Stimulated activated CD4-positive, alpha-beta T cell treated with anti-CD3 and anti-CD28 coated beads, Interleukin-12 subunit alpha, Interleukin-12 subunit beta, amount 100 ng/mL, for 48 hours (primary cell): ENCODE data around the gene ATG7.
"Not testable (repeated sequence)": the region's sequence is repeated elsewhere in the genome, so short reads cannot be mapped to it uniquely, and the experiment has no call there.

ENCODE experiments used
- DNase-seq, 3 donors: peaks; one replicate each; pipeline ENCODE4 v3.0.0-alpha.2; 2020; ENCODE audit warnings: low read depth in 2 of 3, low spot score in 1 of 3

The ATG7 gene

GRCh38 chr3:11564577-11565001 is 292.4 kb downstream of the ATG7 start:
- DNase-seq = no peak

DNA sequence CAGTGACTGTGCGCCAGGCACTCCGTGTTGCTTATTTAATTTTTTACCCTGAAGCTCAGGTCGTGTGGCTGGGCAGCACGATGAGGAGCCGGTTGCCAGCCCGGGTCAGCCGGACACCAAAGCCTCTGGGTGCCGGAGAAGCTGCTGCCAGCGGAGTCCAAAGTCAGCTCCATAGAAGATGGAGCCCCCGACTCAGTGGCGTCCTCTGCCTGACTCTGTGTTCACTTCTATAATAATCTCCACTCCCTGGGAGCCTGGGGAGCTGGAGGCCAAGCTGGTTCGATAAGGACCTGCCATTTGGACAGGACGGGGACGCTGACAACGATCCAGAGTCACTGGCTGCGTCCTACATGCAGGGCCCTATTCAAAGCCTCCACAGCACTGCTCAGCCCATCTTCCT is 292.9 kb downstream of the ATG7 start:
- no peak for DNase-seq

- no peak for DNase-seq
Measured at GRCh38 chr3:11565492-11565891, 293.3 kb downstream of the ATG7 start.

- DNase-seq = no peak
Measured at GRCh38 chr3:11565932-11566331, 293.7 kb downstream of the ATG7 start.

GRCh38 chr3:11566478-11566877 is 294.3 kb downstream of the ATG7 start:
- DNase-seq = no peak

DNA sequence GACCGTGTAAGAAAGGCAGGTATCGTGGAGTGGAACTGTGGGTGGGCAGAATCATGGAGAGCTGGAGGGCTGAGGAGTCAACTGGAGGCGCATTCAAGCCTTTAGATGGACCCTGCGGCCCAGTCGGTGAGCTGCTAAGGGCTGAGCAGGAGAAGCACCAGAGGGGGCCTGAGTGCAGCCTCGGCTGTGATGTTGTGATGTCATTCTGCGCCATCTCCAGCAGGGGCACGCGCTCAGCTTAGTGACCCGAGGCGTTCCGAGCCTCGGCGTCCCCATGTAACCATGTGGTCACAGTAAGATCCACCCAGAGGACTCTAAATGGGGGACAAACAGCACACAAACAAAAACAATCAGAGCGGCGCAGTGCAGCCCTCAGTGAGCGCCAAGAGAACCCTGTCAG is 294.7 kb downstream of the ATG7 start:
- no peak for DNase-seq

- no peak for DNase-seq
Measured at GRCh38 chr3:11567516-11568467, 295.6 kb downstream of the ATG7 start.

DNA sequence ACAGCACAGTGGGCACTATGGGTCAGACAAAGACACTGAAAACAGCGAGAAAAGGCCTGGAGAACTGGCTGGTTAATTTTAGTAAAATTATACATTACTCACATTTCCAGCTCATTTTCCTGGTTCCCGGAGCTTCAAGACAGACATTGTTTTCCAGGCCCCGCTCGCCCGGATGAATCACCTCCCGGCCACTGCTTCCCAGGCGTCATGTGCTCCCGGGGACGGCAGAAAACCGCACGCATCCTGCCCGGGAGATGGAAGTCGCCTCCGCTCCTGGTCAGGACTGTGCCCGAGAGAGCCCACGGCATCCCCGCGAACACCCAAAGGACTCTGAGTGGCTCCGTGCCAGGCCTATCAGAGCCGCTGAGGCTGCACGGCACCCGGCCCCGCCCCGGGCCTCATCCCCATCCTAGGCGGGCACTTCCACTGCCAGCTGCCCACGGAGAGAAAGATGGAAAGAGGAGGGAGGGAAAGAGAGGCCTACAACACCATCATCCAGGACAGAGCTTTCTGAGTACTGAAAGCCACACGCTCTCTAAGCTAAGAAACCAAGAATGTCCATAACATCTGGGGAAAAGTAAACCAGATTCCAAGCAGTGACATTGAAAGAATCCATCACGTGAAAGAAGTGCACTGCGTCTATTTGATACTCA is 296.4 kb downstream of the ATG7 start:
- no peak for DNase-seq

DNA sequence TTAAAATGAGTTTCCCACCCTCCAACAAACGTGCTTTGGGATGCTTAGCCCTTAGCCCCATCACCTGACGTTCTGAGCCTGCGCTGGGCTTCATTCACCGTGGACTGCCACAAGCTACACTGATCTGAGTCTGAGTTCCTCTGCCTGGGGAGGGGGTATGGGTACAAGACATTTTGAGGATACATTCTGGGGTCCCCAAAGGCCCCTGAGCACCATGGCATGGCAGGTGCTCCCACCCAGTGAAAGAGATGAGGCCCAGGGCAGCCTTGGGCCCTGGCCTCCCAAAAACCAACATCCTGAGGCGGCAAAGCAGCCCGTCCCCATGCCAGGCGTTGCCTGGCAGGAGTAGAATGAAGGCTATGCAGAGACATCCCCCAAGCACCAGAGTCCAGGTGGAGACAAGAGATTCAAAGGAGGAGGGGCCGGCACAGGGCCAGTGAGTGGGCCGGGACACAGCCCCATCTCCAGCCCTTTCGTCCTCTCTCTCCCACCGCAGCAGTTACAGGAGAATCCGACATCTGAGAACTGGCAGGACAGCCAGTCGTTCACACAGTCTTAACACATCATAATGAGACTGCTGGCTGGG is 297.1 kb downstream of the ATG7 start:
- DNase-seq = no peak

DNA sequence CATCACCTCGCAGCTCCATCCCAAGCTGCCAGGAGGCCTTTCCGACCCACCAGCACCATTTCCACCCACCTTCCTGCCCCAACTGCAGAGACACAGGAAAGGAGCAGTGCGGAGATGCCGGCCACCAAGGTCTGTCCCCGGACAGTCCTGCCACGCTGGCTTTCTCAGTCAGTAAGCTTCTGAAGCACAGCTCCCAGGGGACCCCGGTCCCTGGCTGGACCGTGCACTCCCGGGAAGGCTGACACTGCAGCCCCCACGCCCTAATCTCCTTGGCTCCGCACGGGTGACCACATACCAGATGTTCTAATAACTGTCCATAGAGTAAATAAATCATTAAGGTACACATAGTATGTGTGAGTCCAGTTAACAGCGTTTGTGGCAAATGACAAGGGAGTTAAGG is 298.1 kb downstream of the ATG7 start:
- DNase-seq = no peak

GRCh38 chr3:11570789-11571495 is 298.7 kb downstream of the ATG7 start:
- DNase-seq = no peak

DNA sequence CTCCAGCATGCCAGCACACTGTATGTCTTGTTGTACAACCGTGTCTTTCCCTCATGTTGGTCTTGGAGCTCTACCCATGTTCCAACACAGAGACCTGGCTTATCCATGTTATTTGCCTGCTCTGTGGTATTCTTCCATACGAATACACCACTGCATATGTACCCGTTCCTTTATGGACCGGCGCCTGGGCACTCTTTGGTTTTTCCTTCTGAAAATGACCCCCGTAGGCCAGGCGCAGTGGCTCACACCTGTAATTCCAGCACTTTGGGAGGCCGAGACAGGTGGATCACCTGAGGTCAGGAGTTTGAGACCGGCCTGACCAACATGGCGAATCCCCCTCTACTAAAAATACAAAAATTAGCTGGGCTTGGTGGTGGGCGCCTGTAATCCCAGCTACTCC is 300.5 kb downstream of the ATG7 start:
- not testable (repeated sequence) for DNase-seq

GRCh38 chr3:11574981-11575669 is 302.9 kb downstream of the ATG7 start:
- DNase-seq = no peak

- DNase-seq = no peak
Measured at GRCh38 chr3:11575677-11576076, 303.5 kb downstream of the ATG7 start.

GRCh38 chr3:11576453-11576852 is 304.3 kb downstream of the ATG7 start:
- DNase-seq = no peak

DNA sequence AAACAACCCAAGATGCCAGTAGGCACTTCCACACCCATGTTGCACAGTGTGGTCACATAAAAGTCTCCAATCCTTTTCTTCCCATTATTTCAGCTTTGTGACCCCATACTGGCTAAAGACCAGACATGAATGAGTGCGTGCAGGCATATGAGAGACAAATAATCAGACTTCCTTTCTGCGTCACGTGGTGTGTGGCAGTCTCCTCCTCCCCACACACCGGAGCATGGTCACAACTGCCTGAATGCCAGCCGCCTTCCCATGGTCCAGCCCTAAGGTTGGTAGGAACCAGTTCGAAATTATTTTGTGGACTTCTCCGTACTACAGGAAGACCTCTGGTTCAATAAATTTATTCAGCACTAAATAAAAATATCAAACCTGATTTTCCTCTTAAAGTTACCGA is 306.0 kb downstream of the ATG7 start:
- DNase-seq = no peak

GRCh38 chr3:11580645-11581044 is 308.4 kb downstream of the ATG7 start:
- DNase-seq = no peak

GRCh38 chr3:11581237-11582190 is 309.3 kb downstream of the ATG7 start:
- no peak for DNase-seq

DNA sequence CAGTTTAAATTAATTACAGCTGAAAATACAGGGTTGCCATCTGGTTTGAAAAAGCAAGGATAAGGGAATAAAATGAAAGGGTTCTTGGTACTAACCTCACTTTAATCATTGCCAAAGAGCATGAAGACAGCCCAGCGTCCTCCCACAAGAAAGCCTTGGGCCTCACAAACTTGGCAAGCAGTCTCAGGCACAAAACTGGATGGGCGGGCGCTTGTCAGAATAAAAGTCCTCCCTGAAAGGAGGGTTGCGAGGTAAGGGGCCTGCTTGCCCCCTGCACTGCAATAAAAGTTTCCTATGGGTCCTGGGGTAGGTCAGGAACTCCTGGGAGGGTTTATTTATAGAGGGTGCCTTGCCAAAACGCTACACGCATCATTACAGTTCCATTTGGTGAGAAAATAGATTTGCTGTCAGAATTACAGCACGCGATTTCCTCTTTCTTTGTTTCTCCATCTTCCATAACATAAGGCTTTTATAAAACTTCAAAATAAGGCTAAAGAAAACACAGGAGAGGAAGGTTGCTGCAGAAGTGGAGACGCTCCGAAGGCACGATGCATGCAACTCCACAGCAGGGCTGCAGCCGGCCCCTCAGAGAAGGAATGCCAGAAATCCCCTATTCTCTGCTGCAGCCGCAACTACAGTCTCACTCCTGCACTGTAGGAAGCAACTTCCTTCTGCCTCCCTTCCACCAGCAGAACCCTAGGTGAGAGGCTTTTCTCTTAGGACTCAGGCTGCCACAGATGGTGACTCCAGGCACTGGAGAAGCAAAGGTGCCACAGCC is 310.2 kb downstream of the ATG7 start:
- DNase-seq = no peak
